Measurements from ENCODE around the gene ZMAT1.
"Not testable (repeated sequence)": the region's sequence is repeated elsewhere in the genome, so short reads cannot be mapped to it uniquely, and the experiment has no call there.

ZMAT1 gene

DNA sequence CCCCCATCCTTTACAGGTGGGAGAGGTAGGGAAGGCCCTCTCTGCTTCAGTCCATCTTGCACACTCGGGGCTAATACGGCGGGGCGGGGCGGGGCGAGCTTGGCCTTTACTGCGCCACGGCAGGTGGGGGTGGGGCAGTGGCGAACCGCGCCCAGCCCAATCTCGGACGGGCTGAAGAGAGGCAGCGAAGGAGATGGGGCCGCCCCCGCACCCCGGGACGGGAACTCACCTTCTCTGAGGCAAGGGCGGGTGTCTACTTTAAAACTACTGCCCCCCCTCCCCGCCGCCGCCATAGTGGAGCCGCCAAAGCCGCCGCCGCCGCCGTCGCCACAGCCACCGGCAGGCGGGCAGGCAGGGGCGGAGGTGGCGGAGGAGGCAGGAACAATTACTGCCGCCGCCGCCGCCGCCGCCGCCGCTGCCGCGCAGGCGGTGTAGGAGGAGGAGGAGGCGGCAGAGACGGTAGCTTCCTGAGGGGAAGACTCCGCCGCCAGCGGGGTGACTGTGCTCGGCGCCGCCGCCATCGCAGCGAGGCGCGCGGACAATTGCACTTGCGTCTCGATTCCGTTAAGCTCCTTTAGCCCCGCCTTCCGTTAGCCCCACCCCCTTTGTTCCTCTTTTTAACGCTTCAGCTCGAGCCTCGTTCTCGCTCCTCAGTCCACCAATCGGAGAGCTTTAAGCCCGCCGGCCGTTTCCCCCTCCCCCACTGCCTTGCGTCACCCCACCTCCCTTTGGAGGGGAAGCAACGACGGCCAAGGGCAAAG lies at the start of gene ZMAT1:
Gene ZMAT1, minus strand, starts transcription at position 540 of the 761 bp plus-strand sequence. Its CDS starts 19 bp downstream, at position 521.
- Mint-ChIP-seq H3K9me3 (peaks cover 4% of the 10 kb centered on the region), H3K4me1 (ENCODE audit: low read depth) (peaks cover 22% of the 10 kb centered on the region), H3K36me3 (ENCODE audit: low read depth) (no peaks in the 10 kb centered on the region), H3K27me3 (no peaks in the 10 kb centered on the region), H3K4me3 (peak within 1 kb of the TSS; percentile 82), H3K27ac (peak within 1 kb of the TSS; percentile 92)

DNA sequence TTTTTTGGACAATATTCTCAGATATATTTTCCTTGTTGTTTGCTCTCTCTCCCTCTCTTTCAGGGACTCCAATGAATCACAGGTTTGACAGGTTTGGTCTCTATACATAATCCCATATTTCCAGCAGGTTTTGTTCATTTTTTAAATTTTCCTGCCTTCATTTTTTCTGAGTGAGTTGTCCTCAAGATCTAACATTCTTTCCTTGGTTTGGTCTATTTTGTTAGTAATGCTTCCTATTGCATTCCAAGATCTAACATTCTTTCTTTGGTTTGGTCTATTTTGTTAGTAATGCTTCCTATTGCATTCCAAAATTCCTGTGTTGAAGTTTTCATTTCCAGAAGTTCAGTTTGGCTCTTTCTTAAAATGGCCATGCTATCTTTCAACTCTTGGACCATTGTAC lies 45.3 kb upstream of the ZMAT1 start:
- H3K27me3 Mint-ChIP-seq = peaks cover 2% of the 10 kb centered on the region
- no peaks in the 10 kb centered on the region for H3K4me1 Mint-ChIP-seq (ENCODE audit: low read depth)
- H3K4me3 Mint-ChIP-seq = no peak overlapping the region
- no peaks in the 10 kb centered on the region for H3K36me3 Mint-ChIP-seq (ENCODE audit: low read depth)
- no peak overlapping the region for H3K27ac Mint-ChIP-seq
- H3K9me3 Mint-ChIP-seq = peaks cover 4% of the 10 kb centered on the region

DNA sequence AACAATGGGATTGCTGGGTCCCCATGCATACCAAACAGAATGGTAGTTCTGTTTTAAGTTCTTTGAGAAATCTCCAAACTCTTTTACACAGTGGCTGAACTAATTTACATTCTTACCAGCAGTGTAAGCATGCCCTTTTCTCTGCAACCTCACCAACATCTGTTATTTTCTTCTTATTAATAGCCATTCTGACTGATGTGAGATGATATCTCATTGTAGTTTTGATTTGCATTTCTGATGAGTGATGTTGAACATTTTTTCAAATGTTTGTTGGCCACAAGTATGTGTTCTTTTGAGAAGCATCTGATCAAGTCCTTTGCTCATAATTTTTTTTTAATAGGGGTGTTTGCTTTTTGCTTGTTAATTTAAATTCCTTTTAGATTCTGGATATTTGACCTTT lies 41.2 kb upstream of the ZMAT1 start:
- peaks cover 2% of the 10 kb centered on the region for H3K27me3 Mint-ChIP-seq
- no peaks in the 10 kb centered on the region for H3K36me3 Mint-ChIP-seq (ENCODE audit: low read depth)
- H3K27ac Mint-ChIP-seq = no peak overlapping the region
- H3K4me1 Mint-ChIP-seq (ENCODE audit: low read depth) = no peaks in the 10 kb centered on the region
- H3K4me3 Mint-ChIP-seq = no peak overlapping the region
- peaks cover 4% of the 10 kb centered on the region for H3K9me3 Mint-ChIP-seq

DNA sequence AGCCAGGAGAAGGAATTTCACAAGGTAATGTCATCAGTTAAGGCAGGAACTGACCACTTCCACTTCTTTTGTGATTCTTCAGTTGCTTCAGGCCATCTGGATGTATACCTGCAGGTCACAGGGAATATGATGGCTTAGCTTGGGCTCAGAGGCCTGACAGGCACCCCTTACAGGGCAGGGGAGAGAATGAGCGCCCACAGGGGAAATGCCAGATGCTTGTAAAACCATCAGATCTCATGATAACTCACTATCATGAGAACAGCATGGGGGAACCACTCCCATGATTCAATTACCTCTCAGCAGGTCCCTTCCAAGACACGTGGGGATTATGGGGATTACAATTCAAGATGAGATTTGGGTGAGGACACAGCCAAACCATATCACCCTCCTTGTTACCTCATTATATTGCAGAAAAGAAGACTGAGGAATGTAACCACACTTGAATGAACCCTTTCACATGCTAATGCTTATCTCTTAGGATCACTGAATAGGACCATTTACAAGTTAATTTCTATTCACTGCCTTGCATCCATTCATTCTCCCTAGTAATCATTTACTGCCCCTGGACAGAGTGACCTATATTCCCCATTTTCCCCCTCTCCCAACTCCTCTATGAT lies 33.2 kb upstream of the ZMAT1 start:
- not testable (repeated sequence) for H3K27ac Mint-ChIP-seq; H3K4me3 Mint-ChIP-seq; H3K4me1 Mint-ChIP-seq (ENCODE audit: low read depth); H3K9me3 Mint-ChIP-seq; H3K36me3 Mint-ChIP-seq (ENCODE audit: low read depth)
- H3K27me3 Mint-ChIP-seq = peaks cover 12% of the 10 kb centered on the region

DNA sequence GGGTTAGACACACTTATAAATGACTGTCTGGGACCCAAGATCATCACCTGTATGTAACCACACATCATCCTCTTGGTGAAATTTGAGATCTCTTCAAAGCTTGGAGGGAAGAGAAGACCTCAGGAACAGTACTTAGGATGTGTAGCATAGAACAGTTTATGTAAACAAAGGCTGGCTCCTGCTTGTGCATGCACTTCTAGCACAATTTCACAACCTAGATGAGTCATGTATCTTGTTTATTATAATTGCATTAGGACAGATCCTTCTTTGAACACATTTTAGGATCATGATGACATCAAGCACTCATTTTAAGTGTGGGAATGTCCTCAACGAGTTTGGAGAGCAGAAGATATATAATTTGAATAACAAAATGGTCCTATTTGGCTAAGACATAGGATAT lies 26.3 kb upstream of the ZMAT1 start:
- Mint-ChIP-seq H3K4me3 (no peak overlapping the region), H3K36me3 (ENCODE audit: low read depth) (no peaks in the 10 kb centered on the region), H3K27ac (no peak overlapping the region), H3K9me3 (no peaks in the 10 kb centered on the region), H3K27me3 (peaks cover 22% of the 10 kb centered on the region), H3K4me1 (ENCODE audit: low read depth) (no peaks in the 10 kb centered on the region)

DNA sequence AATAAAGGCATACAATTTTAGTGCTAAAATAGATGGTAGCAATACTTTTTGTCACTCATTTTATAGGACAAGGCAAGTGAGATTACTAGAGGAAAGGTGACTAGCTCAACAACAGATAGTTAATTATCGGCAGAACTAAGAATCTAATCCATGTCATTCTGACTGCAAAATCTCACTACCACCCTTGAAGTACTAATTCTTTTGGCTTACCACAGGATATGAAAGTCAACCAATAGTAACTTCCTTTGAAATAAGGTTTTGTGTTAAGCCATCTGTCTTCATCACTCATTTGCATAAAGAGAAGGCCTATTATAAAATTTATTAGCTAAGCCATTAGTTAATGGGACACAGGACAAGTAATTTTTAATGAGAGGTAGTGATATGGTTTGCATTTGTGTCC lies 25.3 kb upstream of the ZMAT1 start:
- Mint-ChIP-seq H3K4me1 (ENCODE audit: low read depth) (no peaks in the 10 kb centered on the region), H3K27me3 (peaks cover 18% of the 10 kb centered on the region), H3K27ac (no peak overlapping the region), H3K4me3 (no peak overlapping the region), H3K9me3 (no peaks in the 10 kb centered on the region), H3K36me3 (ENCODE audit: low read depth) (no peaks in the 10 kb centered on the region)

DNA sequence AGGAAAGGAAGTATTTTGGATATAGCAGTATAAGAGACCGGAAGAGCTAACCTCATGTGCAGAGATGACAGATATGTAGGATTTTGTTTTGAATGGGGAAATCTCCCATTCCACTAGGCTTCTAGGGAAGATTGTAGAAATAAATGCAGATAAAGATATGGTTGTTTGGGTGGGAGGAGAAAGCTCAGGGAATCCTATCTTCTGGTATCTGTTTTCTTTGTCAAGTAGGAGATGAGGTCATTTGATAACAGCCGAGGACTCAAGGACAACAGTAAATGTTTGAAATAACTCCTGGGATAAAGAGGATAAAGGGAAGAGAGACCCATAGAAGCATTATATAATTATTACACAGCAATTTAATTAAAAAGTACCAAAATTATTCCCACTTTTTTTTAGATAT lies 24.7 kb upstream of the ZMAT1 start:
- H3K36me3 Mint-ChIP-seq (ENCODE audit: low read depth) = no peaks in the 10 kb centered on the region
- H3K4me1 Mint-ChIP-seq (ENCODE audit: low read depth) = no peaks in the 10 kb centered on the region
- H3K4me3 Mint-ChIP-seq = no peak overlapping the region
- peaks cover 16% of the 10 kb centered on the region for H3K27me3 Mint-ChIP-seq
- no peak overlapping the region for H3K27ac Mint-ChIP-seq
- no peaks in the 10 kb centered on the region for H3K9me3 Mint-ChIP-seq

DNA sequence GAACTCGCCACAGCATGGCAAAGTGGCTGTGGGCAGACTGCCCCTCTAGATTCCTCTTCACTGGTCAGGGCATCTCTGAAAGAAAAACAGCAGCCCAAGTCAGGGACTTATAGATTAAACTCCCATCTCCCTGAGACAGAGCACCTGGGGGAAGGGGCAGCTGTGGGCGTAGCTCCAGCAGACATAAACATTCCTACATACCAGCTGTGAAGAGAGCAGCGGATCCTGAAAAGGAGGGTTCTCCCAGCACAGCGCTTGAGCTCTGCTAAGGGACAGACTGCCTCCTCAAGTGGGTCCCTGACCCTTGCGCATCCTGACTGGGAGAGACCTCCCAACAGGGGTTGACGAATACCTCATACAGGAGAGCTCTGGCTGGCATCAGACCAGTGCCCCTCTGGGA lies 18.8 kb upstream of the ZMAT1 start:
- H3K36me3 Mint-ChIP-seq (ENCODE audit: low read depth) = no peaks in the 10 kb centered on the region
- no peaks in the 10 kb centered on the region for H3K9me3 Mint-ChIP-seq
- no peaks in the 10 kb centered on the region for H3K4me1 Mint-ChIP-seq (ENCODE audit: low read depth)
- H3K27me3 Mint-ChIP-seq = peaks cover 16% of the 10 kb centered on the region
- H3K27ac Mint-ChIP-seq = no peak overlapping the region
- H3K4me3 Mint-ChIP-seq = no peak overlapping the region

DNA sequence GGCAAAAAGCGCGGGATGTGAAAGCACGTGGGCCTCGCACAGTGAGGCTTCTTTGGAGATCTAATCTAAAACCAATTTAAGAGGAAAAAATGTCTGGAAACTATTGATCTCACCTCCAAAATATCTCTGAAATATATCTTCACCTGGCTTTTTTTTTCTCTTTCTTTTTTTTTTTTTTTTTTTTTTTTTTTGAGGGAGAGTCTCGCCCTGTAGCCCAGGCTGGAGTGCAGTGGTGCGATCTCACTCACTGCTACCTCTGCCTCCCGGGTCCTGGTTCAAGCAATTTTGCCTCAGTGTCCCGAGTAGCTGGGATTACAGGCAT lies 383 bp upstream of the ZMAT1 start:
- Mint-ChIP-seq H3K27ac (peak overlapping the region; percentile 92), H3K4me1 (ENCODE audit: low read depth) (peaks cover 16% of the 10 kb centered on the region), H3K27me3 (no peaks in the 10 kb centered on the region), H3K9me3 (peaks cover 4% of the 10 kb centered on the region), H3K36me3 (ENCODE audit: low read depth) (no peaks in the 10 kb centered on the region), H3K4me3 (peak overlapping the region; percentile 79)

DNA sequence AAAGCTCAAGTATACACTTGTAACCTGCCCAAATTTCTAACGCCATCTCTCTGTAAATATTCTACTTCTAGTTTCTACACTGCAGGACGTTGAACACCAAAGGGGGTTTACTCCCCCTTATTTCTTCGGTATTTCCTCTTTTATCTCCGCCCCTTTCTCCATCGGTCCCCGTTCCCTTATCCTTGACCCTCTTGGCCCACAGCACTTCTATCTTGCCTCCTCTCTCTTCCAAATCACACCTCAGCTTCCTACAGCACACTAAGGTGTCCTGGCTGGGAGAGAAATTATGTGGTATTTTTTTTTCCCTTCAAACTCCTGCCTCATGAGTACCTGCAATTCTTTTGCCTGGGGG lies 715 bp downstream of the ZMAT1 start:
- peaks cover 4% of the 10 kb centered on the region for H3K9me3 Mint-ChIP-seq
- H3K36me3 Mint-ChIP-seq (ENCODE audit: low read depth) = no peaks in the 10 kb centered on the region
- H3K4me1 Mint-ChIP-seq (ENCODE audit: low read depth) = peaks cover 23% of the 10 kb centered on the region
- H3K27ac Mint-ChIP-seq = peak overlapping the region; percentile 68
- no peaks in the 10 kb centered on the region for H3K27me3 Mint-ChIP-seq
- peak overlapping the region; percentile 82 for H3K4me3 Mint-ChIP-seq

DNA sequence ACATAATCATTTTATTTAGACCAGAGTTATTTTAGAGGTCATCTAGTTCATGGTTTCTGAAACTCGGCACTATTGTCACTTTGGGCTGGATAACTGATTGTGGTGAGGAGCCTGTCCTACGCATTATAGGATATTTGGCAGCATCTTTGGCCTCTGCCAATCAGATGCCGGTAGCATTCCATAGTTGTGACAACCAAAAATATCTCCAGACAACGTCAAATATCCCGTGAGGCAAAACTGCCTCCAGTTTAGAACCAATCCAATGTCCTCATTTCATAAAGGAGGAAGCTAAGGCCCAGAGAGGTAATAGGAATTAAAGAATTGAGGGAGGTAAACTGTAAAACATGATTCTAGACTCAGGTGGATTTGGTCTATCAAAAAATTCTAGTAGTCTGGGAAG lies 6.1 kb downstream of the ZMAT1 start:
- no peak overlapping the region for H3K27ac Mint-ChIP-seq
- no peaks in the 10 kb centered on the region for H3K36me3 Mint-ChIP-seq (ENCODE audit: low read depth)

DNA sequence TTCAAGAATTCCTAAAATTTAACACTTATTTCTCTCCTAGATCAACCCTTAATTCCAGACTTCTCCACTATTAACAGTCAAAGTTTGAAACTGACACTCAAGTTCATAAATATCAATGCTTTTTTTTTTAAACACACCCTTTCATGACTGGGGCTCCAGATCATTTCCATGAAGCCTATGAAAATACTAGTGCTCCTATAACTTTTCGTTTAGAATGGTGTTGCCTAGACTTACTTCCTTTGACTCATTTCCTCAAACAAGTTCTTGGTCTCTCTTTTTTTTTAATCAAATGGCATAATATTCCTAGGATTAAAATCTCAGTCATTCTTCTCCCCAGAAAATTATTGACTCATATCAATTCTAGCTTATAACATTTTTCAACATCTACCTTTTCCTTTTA lies 13.1 kb downstream of the ZMAT1 start:
- no peak overlapping the region for H3K27ac Mint-ChIP-seq
- H3K36me3 Mint-ChIP-seq (ENCODE audit: low read depth) = peaks cover 11% of the 10 kb centered on the region
- peaks cover 4% of the 10 kb centered on the region for H3K9me3 Mint-ChIP-seq
- H3K4me1 Mint-ChIP-seq (ENCODE audit: low read depth) = no peaks in the 10 kb centered on the region
- no peak overlapping the region for H3K4me3 Mint-ChIP-seq
- no peaks in the 10 kb centered on the region for H3K27me3 Mint-ChIP-seq

More for the DNA sequence above, 6.1 kb downstream of the ZMAT1 start:
- Mint-ChIP-seq H3K27me3 (no peaks in the 10 kb centered on the region), H3K4me1 (ENCODE audit: low read depth) (peaks cover 9% of the 10 kb centered on the region), H3K4me3 (no peak overlapping the region), H3K9me3 (no peaks in the 10 kb centered on the region)

DNA sequence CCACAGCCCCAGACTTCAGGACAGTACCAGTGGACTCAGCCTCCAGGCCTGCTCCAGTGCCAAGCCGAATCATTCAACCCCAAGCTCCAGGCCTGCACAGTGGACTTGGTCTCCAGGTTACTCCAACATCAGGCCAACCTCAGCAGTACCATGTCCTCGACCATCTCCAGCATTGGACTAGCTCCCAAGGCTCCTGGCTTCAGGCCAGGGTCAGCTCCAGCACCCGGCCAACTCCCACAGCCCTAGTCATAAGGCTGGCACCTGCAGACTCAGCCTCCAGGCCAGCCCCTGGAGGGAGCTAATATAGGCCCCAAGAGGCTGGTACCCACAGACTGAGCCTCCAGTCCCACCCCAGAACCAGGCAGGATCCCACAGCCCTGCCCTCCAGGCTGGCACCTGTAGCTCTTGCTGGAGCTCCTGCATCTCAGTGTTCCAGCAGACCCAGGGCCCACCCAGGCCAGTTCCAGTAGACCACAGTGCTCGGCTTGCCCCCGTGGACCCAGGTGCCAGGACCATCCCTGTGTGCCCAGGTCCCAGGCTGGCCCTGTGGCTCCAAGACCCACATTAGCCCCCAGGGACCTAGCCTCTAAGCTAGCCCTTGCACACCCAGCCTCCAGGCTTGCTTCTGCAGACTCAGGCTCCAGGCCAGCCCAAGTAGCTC lies 25.6 kb downstream of the ZMAT1 start:
- peaks cover 5% of the 10 kb centered on the region for H3K36me3 Mint-ChIP-seq (ENCODE audit: low read depth)
- no peak overlapping the region for H3K27ac Mint-ChIP-seq
- H3K4me1 Mint-ChIP-seq (ENCODE audit: low read depth) = no peaks in the 10 kb centered on the region
- H3K4me3 Mint-ChIP-seq = no peak overlapping the region
- no peaks in the 10 kb centered on the region for H3K27me3 Mint-ChIP-seq
- H3K9me3 Mint-ChIP-seq = peaks cover 8% of the 10 kb centered on the region

DNA sequence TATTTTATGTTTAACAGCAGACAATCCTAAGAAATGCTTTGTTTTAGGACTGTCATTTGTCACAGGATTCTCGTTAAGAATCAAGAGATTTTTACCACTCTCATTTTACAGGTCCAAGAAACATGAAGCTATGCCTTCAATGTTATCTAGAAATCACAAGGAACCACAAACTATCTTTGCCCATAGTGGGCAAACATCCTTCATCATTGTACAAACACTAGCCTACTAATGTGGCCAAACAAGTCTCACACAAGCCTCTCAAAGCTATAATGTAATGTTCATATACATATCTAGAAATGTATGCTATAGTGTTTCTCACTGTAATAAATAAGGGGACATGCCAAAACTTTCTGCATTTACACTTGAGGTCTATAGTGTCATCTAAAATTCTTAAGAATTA lies 26.8 kb downstream of the ZMAT1 start:
- Mint-ChIP-seq H3K9me3 (no peaks in the 10 kb centered on the region), H3K27me3 (no peaks in the 10 kb centered on the region), H3K4me3 (no peak overlapping the region), H3K36me3 (ENCODE audit: low read depth) (peaks cover 11% of the 10 kb centered on the region), H3K4me1 (ENCODE audit: low read depth) (no peaks in the 10 kb centered on the region), H3K27ac (no peak overlapping the region)

All from stimulated activated naive CD8-positive, alpha-beta T cell treated with anti-CD3 and anti-CD28 coated beads, Interleukin-15, Interleukin-2, amounts not matched to agents 100 ng/mL and 50 ng/mL, for 24 hours (primary cell).